ENCODE data around the gene FLYWCH1. TPM values are rescaled to one million over a fixed set of nuclear protein-coding genes. Genes with fewer than 3 reads are reported as not detected.
A peak's percentile ranks its signal among the peaks of the same experiment; 100 is the strongest.

Gene FLYWCH1
- total RNA-seq, 1 experiment from 2014 or later: 32.6 TPM

DNA sequence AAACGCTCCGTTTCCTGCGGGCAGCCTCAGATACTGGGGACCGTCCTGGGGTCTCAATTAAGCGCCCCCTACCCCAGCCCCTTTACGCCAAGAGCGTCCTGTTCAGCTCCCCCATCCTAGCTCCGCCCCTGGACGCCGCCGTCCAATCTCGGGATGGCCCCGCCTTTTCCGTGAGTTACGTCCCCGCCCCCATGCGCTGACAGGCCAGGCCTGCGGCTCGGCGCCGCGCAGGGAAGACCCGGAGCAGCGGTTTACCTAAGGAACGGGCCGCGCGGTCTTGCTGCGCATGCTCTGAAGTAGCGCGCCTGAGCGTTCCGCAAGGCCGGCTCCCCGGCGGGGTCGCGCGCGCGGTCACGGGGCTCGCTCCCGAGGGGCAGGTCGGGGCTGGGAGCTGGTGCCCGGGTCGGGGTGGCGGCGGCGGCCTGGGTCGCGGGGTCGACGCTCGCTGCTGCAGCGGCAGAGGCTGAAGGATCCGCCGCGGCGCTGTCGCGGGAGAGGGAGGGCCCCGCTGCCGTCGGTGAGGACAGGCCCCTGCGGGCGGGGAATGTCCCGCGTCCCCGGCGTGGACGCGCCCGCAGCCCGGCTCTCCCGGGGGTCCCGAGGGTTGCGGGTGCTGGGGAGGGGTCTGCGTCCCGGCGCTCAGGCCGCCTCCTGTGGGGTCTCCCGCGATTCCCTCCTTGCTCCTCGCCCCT is at the start of gene FLYWCH1 (continued):
- TF ChIP-seq SMAD3 (CRISPR knock-in tag; IDR thresholded peaks at IDR 0.05; ENCODE audit: borderline replicate concordance): no peak
- TF ChIP-seq, protein P1, sequence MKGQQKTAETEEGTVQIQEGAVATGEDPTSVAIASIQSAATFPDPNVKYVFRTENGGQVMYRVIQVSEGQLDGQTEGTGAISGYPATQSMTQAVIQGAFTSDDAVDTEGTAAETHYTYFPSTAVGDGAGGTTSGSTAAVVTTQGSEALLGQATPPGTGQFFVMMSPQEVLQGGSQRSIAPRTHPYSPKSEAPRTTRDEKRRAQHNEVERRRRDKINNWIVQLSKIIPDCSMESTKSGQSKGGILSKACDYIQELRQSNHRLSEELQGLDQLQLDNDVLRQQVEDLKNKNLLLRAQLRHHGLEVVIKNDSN (CRISPR knock-in tag; IDR thresholded peaks at IDR 0.05): no peak
- TF ChIP-seq MYBL2 (CRISPR knock-in tag; IDR thresholded peaks at IDR 0.05): no peak
- TF ChIP-seq NR1H2 (CRISPR knock-in tag; IDR thresholded peaks at IDR 0.05): no peak
- no peak for TF ChIP-seq TEAD4 (CRISPR knock-in tag; IDR thresholded peaks at IDR 0.05)
- TF ChIP-seq, protein P2, sequence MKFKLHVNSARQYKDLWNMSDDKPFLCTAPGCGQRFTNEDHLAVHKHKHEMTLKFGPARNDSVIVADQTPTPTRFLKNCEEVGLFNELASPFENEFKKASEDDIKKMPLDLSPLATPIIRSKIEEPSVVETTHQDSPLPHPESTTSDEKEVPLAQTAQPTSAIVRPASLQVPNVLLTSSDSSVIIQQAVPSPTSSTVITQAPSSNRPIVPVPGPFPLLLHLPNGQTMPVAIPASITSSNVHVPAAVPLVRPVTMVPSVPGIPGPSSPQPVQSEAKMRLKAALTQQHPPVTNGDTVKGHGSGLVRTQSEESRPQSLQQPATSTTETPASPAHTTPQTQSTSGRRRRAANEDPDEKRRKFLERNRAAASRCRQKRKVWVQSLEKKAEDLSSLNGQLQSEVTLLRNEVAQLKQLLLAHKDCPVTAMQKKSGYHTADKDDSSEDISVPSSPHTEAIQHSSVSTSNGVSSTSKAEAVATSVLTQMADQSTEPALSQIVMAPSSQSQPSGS (CRISPR knock-in tag; IDR thresholded peaks at IDR 0.05; ENCODE audit: borderline replicate concordance, low read depth): no peak
- TF ChIP-seq, protein P3, sequence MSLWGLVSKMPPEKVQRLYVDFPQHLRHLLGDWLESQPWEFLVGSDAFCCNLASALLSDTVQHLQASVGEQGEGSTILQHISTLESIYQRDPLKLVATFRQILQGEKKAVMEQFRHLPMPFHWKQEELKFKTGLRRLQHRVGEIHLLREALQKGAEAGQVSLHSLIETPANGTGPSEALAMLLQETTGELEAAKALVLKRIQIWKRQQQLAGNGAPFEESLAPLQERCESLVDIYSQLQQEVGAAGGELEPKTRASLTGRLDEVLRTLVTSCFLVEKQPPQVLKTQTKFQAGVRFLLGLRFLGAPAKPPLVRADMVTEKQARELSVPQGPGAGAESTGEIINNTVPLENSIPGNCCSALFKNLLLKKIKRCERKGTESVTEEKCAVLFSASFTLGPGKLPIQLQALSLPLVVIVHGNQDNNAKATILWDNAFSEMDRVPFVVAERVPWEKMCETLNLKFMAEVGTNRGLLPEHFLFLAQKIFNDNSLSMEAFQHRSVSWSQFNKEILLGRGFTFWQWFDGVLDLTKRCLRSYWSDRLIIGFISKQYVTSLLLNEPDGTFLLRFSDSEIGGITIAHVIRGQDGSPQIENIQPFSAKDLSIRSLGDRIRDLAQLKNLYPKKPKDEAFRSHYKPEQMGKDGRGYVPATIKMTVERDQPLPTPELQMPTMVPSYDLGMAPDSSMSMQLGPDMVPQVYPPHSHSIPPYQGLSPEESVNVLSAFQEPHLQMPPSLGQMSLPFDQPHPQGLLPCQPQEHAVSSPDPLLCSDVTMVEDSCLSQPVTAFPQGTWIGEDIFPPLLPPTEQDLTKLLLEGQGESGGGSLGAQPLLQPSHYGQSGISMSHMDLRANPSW (CRISPR knock-in tag; conservative IDR thresholded peaks at IDR 0.05; ENCODE audit: low read depth): no peak
- TF ChIP-seq, protein P4, sequence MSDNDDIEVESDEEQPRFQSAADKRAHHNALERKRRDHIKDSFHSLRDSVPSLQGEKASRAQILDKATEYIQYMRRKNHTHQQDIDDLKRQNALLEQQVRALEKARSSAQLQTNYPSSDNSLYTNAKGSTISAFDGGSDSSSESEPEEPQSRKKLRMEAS (CRISPR knock-in tag; IDR thresholded peaks at IDR 0.05): peak; percentile 72
- TF ChIP-seq, protein P5, sequence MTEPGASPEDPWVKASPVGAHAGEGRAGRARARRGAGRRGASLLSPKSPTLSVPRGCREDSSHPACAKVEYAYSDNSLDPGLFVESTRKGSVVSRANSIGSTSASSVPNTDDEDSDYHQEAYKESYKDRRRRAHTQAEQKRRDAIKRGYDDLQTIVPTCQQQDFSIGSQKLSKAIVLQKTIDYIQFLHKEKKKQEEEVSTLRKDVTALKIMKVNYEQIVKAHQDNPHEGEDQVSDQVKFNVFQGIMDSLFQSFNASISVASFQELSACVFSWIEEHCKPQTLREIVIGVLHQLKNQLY (CRISPR knock-in tag; IDR thresholded peaks at IDR 0.05): no peak
- no peak for TF ChIP-seq ZNF396 (CRISPR knock-in tag; IDR thresholded peaks at IDR 0.05; ENCODE audit: borderline replicate concordance)
- TF ChIP-seq, protein P6, sequence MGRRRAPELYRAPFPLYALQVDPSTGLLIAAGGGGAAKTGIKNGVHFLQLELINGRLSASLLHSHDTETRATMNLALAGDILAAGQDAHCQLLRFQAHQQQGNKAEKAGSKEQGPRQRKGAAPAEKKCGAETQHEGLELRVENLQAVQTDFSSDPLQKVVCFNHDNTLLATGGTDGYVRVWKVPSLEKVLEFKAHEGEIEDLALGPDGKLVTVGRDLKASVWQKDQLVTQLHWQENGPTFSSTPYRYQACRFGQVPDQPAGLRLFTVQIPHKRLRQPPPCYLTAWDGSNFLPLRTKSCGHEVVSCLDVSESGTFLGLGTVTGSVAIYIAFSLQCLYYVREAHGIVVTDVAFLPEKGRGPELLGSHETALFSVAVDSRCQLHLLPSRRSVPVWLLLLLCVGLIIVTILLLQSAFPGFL (CRISPR knock-in tag; IDR thresholded peaks at IDR 0.05; ENCODE audit: borderline replicate concordance): no peak
- TF ChIP-seq, protein P7, sequence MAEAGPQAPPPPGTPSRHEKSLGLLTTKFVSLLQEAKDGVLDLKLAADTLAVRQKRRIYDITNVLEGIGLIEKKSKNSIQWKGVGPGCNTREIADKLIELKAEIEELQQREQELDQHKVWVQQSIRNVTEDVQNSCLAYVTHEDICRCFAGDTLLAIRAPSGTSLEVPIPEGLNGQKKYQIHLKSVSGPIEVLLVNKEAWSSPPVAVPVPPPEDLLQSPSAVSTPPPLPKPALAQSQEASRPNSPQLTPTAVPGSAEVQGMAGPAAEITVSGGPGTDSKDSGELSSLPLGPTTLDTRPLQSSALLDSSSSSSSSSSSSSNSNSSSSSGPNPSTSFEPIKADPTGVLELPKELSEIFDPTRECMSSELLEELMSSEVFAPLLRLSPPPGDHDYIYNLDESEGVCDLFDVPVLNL (CRISPR knock-in tag; IDR thresholded peaks at IDR 0.05; ENCODE audit: borderline replicate concordance, low read depth): 0 out of 2 replicates have a peak, but pooled peaks have one; percentile 60
- 0 out of 2 replicates have a peak, but pooled peaks have one; percentile 4 for TF ChIP-seq ZNF121 (CRISPR knock-in tag; IDR thresholded peaks at IDR 0.05)
- TF ChIP-seq, protein P8, sequence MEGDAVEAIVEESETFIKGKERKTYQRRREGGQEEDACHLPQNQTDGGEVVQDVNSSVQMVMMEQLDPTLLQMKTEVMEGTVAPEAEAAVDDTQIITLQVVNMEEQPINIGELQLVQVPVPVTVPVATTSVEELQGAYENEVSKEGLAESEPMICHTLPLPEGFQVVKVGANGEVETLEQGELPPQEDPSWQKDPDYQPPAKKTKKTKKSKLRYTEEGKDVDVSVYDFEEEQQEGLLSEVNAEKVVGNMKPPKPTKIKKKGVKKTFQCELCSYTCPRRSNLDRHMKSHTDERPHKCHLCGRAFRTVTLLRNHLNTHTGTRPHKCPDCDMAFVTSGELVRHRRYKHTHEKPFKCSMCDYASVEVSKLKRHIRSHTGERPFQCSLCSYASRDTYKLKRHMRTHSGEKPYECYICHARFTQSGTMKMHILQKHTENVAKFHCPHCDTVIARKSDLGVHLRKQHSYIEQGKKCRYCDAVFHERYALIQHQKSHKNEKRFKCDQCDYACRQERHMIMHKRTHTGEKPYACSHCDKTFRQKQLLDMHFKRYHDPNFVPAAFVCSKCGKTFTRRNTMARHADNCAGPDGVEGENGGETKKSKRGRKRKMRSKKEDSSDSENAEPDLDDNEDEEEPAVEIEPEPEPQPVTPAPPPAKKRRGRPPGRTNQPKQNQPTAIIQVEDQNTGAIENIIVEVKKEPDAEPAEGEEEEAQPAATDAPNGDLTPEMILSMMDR (IDR thresholded peaks at IDR 0.05): no peak
- TF ChIP-seq GRHL2 (CRISPR knock-in tag; IDR thresholded peaks at IDR 0.05; ENCODE audit: insufficient replicate concordance, severe bottlenecking): no peak
- TF ChIP-seq, protein P9, sequence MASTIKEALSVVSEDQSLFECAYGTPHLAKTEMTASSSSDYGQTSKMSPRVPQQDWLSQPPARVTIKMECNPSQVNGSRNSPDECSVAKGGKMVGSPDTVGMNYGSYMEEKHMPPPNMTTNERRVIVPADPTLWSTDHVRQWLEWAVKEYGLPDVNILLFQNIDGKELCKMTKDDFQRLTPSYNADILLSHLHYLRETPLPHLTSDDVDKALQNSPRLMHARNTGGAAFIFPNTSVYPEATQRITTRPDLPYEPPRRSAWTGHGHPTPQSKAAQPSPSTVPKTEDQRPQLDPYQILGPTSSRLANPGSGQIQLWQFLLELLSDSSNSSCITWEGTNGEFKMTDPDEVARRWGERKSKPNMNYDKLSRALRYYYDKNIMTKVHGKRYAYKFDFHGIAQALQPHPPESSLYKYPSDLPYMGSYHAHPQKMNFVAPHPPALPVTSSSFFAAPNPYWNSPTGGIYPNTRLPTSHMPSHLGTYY (CRISPR knock-in tag; IDR thresholded peaks at IDR 0.05): no peak
- TF ChIP-seq ELF4 (CRISPR knock-in tag; IDR thresholded peaks at IDR 0.05; ENCODE audit: low read depth): no peak
- TF ChIP-seq PRRX2 (CRISPR knock-in tag; IDR thresholded peaks at IDR 0.05): no peak
- TF ChIP-seq, protein P10, sequence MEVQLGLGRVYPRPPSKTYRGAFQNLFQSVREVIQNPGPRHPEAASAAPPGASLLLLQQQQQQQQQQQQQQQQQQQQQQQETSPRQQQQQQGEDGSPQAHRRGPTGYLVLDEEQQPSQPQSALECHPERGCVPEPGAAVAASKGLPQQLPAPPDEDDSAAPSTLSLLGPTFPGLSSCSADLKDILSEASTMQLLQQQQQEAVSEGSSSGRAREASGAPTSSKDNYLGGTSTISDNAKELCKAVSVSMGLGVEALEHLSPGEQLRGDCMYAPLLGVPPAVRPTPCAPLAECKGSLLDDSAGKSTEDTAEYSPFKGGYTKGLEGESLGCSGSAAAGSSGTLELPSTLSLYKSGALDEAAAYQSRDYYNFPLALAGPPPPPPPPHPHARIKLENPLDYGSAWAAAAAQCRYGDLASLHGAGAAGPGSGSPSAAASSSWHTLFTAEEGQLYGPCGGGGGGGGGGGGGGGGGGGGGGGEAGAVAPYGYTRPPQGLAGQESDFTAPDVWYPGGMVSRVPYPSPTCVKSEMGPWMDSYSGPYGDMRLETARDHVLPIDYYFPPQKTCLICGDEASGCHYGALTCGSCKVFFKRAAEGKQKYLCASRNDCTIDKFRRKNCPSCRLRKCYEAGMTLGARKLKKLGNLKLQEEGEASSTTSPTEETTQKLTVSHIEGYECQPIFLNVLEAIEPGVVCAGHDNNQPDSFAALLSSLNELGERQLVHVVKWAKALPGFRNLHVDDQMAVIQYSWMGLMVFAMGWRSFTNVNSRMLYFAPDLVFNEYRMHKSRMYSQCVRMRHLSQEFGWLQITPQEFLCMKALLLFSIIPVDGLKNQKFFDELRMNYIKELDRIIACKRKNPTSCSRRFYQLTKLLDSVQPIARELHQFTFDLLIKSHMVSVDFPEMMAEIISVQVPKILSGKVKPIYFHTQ (CRISPR knock-in tag; IDR thresholded peaks at IDR 0.05): no peak
- no peak for TF ChIP-seq ESRRA (CRISPR knock-in tag; IDR thresholded peaks at IDR 0.05; ENCODE audit: borderline replicate concordance)
- TF ChIP-seq, protein P11, sequence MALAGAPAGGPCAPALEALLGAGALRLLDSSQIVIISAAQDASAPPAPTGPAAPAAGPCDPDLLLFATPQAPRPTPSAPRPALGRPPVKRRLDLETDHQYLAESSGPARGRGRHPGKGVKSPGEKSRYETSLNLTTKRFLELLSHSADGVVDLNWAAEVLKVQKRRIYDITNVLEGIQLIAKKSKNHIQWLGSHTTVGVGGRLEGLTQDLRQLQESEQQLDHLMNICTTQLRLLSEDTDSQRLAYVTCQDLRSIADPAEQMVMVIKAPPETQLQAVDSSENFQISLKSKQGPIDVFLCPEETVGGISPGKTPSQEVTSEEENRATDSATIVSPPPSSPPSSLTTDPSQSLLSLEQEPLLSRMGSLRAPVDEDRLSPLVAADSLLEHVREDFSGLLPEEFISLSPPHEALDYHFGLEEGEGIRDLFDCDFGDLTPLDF (CRISPR knock-in tag; IDR thresholded peaks at IDR 0.05): no peak
- no peak for TF ChIP-seq HMGA2 (CRISPR knock-in tag; IDR thresholded peaks at IDR 0.05)

All from WTC11 (cell line).